SK-N-SH treated with all-trans-retinoic acid at 6 μM for 48 hours (cell line): Measurements from ENCODE around the gene GALNT13.

Experiments used
- ATAC-seq: fragments of 200-7000 bp; cut with Tn5 transposase; 3 replicates; pipeline ENCODE4 v1.9.1; 2020; ENCODE audit warnings: mild to moderate bottlenecking, moderate library complexity
- ARNTL ChIP-seq: fragments of 450-650 bp; formaldehyde crosslinking; IDR thresholded peaks from 2 replicates; pipeline ENCODE4 v1.5.0; 2020; ENCODE audit warnings: low read depth, mild to moderate bottlenecking, moderate library complexity, borderline replicate concordance
- BACH2 ChIP-seq: fragments of 250-450 bp; sonication (Bioruptor Pico); IDR thresholded peaks from 2 replicates; pipeline ENCODE4 v1.9.0; 2021; ENCODE audit warnings: mild to moderate bottlenecking, borderline replicate concordance
- CSDC2 ChIP-seq: fragments of 250-450 bp; sonication (Bioruptor Pico); IDR thresholded peaks from 2 replicates; pipeline ENCODE4 v1.5.0; 2020; ENCODE audit warnings: mild to moderate bottlenecking, moderate library complexity
- GLIS3 ChIP-seq: fragments of 250-450 bp; sonication (Bioruptor Pico); IDR thresholded peaks from 2 replicates; pipeline ENCODE4 v1.5.0; 2020; ENCODE audit warnings: mild to moderate bottlenecking, moderate library complexity
- ISL1 ChIP-seq: fragments of 250-450 bp; sonication (Bioruptor Pico); IDR thresholded peaks from 2 replicates; pipeline ENCODE4 v2.1.2; 2022; ENCODE audit warnings: mild to moderate bottlenecking, moderate library complexity
- OSR1 ChIP-seq: fragments of 250-450 bp; sonication (Bioruptor Pico); IDR thresholded peaks from 2 replicates; pipeline ENCODE4 v1.8.0; 2022; ENCODE audit warnings: moderate library complexity, mild to moderate bottlenecking, inconsistent platforms
- PPARA ChIP-seq: fragments of 250-450 bp; sonication (Bioruptor Pico); IDR thresholded peaks from 2 replicates; pipeline ENCODE4 v1.5.0; 2020; ENCODE audit warnings: mild to moderate bottlenecking, borderline replicate concordance
- RARB ChIP-seq: fragments of 250-450 bp; sonication (Bioruptor Pico); IDR thresholded peaks from 2 replicates; pipeline ENCODE4 v1.8.0; 2021; ENCODE audit warnings: mild to moderate bottlenecking, moderate library complexity
- SNAI2 ChIP-seq: fragments of 250-450 bp; sonication (Bioruptor Pico); IDR thresholded peaks from 2 replicates; pipeline ENCODE4 v1.5.0; 2020; ENCODE audit warnings: mild to moderate bottlenecking, moderate library complexity
- TCF4 ChIP-seq: fragments of 250-450 bp; sonication (Bioruptor Pico); IDR thresholded peaks from 2 replicates; pipeline ENCODE4 v1.8.0; 2021; ENCODE audit warnings: mild to moderate bottlenecking, moderate library complexity, borderline replicate concordance
- TOX ChIP-seq: fragments of 250-450 bp; sonication (Bioruptor Pico); IDR thresholded peaks from 2 replicates; pipeline ENCODE4 v1.8.0; 2021; ENCODE audit warnings: mild to moderate bottlenecking, moderate library complexity, borderline replicate concordance
- ZFP3 ChIP-seq: fragments of 250-450 bp; sonication (Bioruptor Pico); IDR thresholded peaks from 2 replicates; pipeline ENCODE4 v1.5.0; 2020; ENCODE audit warnings: mild to moderate bottlenecking, moderate library complexity
- ZNF565 ChIP-seq: fragments of 450-650 bp; formaldehyde crosslinking; conservative IDR thresholded peaks from 2 replicates; pipeline ENCODE4 v1.5.0; 2020; ENCODE audit warnings: low read depth, mild to moderate bottlenecking, moderate library complexity
- ZNF70 ChIP-seq: fragments of 450-650 bp; formaldehyde crosslinking; IDR thresholded peaks from 2 replicates; pipeline ENCODE4 v1.5.0; 2020; ENCODE audit warnings: mild to moderate bottlenecking, moderate library complexity
- ZNF8 ChIP-seq: fragments of 450-650 bp; formaldehyde crosslinking; IDR thresholded peaks from 2 replicates; pipeline ENCODE4 v1.5.0; 2020; ENCODE audit warnings: mild to moderate bottlenecking, moderate library complexity
- TF ChIP-seq, protein P1 (sequence below): fragments of 250-450 bp; sonication (Bioruptor Pico); IDR thresholded peaks from 2 replicates; pipeline ENCODE4 v1.8.0; 2020; ENCODE audit warnings: mild to moderate bottlenecking, moderate library complexity, borderline replicate concordance
- TF ChIP-seq, protein P2 (sequence below): fragments of 250-450 bp; sonication (Bioruptor Pico); IDR thresholded peaks from 2 replicates; pipeline ENCODE4 v1.8.0; 2021; ENCODE audit warnings: low read depth, mild to moderate bottlenecking, moderate library complexity, borderline replicate concordance
- TF ChIP-seq, protein P3 (sequence below): fragments of 250-450 bp; sonication (Bioruptor Pico); IDR thresholded peaks from 2 replicates; pipeline ENCODE4 v1.5.1; 2021; ENCODE audit warnings: mild to moderate bottlenecking, moderate library complexity
- TF ChIP-seq, protein P4 (sequence below): fragments of 250-450 bp; sonication (Bioruptor Pico); IDR thresholded peaks from 2 replicates; pipeline ENCODE4 v1.5.0; 2020; ENCODE audit warnings: mild to moderate bottlenecking, moderate library complexity

GALNT13 gene

DNA sequence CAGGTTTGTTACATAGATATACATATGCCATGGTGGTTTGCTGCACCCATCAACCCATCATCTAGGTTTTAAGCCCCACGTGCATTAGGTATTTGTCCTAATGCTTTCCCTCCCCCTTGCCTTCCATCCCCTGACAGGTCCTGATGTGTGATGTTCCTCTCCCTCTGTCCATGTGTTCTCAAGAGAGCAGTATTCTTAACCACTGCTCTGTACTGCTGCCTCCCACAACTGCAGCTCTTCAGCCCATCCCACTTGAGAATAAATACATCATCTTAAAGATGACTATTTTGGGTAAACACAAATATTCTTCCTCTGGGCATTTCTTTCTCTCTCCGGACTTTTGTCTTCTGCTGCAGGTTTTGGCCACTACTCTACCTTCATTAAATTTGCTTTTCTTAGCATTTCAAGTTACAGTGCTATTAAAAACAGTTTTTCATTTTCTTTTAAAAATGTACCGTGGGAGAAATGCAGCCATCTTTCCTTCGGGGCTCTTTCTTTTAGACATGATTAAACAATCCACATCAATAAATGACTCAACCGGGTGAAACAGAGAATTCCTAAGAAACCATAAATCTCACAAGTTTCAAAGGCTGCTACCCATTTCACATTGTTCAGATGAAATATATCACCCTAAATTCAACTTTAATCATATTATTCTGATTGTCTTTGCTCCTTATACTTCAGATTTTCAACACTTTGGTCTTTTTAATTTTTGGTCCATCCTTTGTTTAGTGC lies 323.4 kb downstream of the GALNT13 start:
- no peak for ATAC-seq
- TF ChIP-seq, protein P1, sequence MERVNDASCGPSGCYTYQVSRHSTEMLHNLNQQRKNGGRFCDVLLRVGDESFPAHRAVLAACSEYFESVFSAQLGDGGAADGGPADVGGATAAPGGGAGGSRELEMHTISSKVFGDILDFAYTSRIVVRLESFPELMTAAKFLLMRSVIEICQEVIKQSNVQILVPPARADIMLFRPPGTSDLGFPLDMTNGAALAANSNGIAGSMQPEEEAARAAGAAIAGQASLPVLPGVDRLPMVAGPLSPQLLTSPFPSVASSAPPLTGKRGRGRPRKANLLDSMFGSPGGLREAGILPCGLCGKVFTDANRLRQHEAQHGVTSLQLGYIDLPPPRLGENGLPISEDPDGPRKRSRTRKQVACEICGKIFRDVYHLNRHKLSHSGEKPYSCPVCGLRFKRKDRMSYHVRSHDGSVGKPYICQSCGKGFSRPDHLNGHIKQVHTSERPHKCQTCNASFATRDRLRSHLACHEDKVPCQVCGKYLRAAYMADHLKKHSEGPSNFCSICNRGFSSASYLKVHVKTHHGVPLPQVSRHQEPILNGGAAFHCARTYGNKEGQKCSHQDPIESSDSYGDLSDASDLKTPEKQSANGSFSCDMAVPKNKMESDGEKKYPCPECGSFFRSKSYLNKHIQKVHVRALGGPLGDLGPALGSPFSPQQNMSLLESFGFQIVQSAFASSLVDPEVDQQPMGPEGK, result no peak
- TF ChIP-seq TOX (CRISPR knock-in tag), result no peak
- no peak for TF ChIP-seq BACH2
- TF ChIP-seq, protein P2, sequence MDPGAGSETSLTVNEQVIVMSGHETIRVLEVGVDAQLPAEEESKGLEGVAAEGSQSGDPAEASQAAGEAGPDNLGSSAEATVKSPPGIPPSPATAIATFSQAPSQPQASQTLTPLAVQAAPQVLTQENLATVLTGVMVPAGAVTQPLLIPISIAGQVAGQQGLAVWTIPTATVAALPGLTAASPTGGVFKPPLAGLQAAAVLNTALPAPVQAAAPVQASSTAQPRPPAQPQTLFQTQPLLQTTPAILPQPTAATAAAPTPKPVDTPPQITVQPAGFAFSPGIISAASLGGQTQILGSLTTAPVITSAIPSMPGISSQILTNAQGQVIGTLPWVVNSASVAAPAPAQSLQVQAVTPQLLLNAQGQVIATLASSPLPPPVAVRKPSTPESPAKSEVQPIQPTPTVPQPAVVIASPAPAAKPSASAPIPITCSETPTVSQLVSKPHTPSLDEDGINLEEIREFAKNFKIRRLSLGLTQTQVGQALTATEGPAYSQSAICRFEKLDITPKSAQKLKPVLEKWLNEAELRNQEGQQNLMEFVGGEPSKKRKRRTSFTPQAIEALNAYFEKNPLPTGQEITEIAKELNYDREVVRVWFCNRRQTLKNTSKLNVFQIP, result no peak
- TF ChIP-seq, protein P3, sequence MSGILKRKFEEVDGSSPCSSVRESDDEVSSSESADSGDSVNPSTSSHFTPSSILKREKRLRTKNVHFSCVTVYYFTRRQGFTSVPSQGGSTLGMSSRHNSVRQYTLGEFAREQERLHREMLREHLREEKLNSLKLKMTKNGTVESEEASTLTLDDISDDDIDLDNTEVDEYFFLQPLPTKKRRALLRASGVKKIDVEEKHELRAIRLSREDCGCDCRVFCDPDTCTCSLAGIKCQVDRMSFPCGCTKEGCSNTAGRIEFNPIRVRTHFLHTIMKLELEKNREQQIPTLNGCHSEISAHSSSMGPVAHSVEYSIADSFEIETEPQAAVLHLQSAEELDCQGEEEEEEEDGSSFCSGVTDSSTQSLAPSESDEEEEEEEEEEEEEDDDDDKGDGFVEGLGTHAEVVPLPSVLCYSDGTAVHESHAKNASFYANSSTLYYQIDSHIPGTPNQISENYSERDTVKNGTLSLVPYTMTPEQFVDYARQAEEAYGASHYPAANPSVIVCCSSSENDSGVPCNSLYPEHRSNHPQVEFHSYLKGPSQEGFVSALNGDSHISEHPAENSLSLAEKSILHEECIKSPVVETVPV (CRISPR knock-in tag), result no peak
- no peak for TF ChIP-seq ZNF565 (CRISPR knock-in tag)
- TF ChIP-seq GLIS3 (CRISPR knock-in tag), result no peak
- no peak for TF ChIP-seq ISL1 (CRISPR knock-in tag)

DNA sequence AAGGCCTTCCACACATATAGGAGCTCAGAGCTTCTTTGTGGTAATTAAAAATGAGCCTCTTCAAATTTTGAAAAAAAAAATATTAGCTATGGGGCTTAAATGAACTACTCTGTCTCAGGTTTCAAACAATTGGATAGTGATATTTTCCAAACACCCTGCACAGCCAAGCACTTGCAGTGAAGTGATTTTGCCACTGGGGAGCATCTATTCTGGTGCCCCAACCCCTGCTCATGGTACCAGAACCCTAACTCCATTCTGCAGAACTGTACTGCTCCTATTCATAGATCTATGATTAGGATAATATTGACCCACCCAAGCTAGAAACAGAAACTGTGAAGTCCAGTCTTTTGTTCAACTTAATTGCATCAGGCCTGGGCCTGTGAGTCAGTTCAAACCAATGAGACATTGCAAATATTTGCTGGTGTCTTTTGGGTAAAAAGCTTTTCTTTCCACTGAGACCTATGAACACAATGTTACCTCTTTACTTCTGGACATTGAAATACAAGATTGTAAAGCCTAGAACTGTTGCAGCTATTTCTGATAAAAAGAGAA lies 324.0 kb downstream of the GALNT13 start:
- TF ChIP-seq, protein P1, result no peak
- TF ChIP-seq BACH2 (no peak), ARNTL (CRISPR knock-in tag) (no peak), ZNF70 (no peak), ZFP3 (no peak), SNAI2 (CRISPR knock-in tag) (no peak), ISL1 (CRISPR knock-in tag) (no peak)
- no peak for ATAC-seq

DNA sequence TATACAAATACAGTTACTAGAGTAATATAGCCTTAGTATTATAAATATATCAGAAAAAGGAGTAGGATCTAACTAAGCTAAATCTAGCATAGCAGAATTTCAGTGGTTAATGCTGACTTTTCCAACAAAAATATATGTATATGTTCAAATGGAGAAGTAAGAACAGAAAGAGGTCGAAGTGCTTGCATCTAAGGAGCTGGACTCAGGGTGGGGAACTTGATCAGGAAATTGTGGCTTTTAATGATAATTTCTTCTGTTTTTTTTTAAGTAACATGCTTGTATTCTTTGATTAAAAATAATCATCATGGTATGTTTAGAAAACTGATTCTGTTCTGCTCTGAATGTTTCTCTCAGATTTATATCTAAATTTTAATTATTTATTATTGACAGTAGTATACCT lies 327.1 kb downstream of the GALNT13 start:
- no peak for ATAC-seq
- no peak for TF ChIP-seq ZNF565 (CRISPR knock-in tag)
- TF ChIP-seq ZNF8 (CRISPR knock-in tag), result no peak
- no peak for TF ChIP-seq SNAI2 (CRISPR knock-in tag)
- TF ChIP-seq ZFP3, result no peak
- TF ChIP-seq, protein P1, result no peak
- no peak for TF ChIP-seq CSDC2 (CRISPR knock-in tag)
- TF ChIP-seq PPARA, result no peak
- TF ChIP-seq TCF4 (CRISPR knock-in tag), result no peak
- TF ChIP-seq ISL1 (CRISPR knock-in tag), result no peak
- TF ChIP-seq RARB (CRISPR knock-in tag), result no peak
- TF ChIP-seq, protein P4, sequence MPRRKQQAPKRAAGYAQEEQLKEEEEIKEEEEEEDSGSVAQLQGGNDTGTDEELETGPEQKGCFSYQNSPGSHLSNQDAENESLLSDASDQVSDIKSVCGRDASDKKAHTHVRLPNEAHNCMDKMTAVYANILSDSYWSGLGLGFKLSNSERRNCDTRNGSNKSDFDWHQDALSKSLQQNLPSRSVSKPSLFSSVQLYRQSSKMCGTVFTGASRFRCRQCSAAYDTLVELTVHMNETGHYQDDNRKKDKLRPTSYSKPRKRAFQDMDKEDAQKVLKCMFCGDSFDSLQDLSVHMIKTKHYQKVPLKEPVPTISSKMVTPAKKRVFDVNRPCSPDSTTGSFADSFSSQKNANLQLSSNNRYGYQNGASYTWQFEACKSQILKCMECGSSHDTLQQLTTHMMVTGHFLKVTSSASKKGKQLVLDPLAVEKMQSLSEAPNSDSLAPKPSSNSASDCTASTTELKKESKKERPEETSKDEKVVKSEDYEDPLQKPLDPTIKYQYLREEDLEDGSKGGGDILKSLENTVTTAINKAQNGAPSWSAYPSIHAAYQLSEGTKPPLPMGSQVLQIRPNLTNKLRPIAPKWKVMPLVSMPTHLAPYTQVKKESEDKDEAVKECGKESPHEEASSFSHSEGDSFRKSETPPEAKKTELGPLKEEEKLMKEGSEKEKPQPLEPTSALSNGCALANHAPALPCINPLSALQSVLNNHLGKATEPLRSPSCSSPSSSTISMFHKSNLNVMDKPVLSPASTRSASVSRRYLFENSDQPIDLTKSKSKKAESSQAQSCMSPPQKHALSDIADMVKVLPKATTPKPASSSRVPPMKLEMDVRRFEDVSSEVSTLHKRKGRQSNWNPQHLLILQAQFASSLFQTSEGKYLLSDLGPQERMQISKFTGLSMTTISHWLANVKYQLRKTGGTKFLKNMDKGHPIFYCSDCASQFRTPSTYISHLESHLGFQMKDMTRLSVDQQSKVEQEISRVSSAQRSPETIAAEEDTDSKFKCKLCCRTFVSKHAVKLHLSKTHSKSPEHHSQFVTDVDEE (CRISPR knock-in tag), result no peak
- TF ChIP-seq TOX (CRISPR knock-in tag), result no peak
- TF ChIP-seq OSR1 (CRISPR knock-in tag), result no peak
- no peak for TF ChIP-seq ARNTL (CRISPR knock-in tag)
